Measurements from ENCODE around the gene STBD1. TPM values are rescaled to one million over a fixed set of nuclear protein-coding genes. Genes with fewer than 3 reads are reported as not detected.

STBD1 gene
- total and polyA plus RNA-seq, 2 experiments from 2014 or later: 2.0 to 2.6 TPM

DNA sequence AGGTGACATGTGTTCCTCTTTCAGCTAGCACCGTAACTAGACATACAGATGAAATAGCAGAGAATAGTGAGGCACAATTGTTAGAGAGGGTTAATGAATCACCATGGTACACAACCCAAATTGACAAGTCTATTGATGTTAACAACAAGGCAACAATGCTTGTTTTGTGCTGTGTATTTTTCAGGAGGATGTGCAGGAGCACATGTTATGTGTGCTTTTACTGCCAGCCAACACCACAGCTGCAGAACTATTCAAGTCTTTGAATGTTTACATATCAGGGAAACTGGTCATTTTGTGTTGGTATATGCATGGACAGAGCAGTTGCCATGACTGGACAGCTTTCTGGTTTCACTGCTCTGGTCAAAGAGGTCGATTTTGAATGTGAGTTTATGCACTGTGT, 32.8 kb downstream of the STBD1 start (continued):
- TF ChIP-seq, protein P1, sequence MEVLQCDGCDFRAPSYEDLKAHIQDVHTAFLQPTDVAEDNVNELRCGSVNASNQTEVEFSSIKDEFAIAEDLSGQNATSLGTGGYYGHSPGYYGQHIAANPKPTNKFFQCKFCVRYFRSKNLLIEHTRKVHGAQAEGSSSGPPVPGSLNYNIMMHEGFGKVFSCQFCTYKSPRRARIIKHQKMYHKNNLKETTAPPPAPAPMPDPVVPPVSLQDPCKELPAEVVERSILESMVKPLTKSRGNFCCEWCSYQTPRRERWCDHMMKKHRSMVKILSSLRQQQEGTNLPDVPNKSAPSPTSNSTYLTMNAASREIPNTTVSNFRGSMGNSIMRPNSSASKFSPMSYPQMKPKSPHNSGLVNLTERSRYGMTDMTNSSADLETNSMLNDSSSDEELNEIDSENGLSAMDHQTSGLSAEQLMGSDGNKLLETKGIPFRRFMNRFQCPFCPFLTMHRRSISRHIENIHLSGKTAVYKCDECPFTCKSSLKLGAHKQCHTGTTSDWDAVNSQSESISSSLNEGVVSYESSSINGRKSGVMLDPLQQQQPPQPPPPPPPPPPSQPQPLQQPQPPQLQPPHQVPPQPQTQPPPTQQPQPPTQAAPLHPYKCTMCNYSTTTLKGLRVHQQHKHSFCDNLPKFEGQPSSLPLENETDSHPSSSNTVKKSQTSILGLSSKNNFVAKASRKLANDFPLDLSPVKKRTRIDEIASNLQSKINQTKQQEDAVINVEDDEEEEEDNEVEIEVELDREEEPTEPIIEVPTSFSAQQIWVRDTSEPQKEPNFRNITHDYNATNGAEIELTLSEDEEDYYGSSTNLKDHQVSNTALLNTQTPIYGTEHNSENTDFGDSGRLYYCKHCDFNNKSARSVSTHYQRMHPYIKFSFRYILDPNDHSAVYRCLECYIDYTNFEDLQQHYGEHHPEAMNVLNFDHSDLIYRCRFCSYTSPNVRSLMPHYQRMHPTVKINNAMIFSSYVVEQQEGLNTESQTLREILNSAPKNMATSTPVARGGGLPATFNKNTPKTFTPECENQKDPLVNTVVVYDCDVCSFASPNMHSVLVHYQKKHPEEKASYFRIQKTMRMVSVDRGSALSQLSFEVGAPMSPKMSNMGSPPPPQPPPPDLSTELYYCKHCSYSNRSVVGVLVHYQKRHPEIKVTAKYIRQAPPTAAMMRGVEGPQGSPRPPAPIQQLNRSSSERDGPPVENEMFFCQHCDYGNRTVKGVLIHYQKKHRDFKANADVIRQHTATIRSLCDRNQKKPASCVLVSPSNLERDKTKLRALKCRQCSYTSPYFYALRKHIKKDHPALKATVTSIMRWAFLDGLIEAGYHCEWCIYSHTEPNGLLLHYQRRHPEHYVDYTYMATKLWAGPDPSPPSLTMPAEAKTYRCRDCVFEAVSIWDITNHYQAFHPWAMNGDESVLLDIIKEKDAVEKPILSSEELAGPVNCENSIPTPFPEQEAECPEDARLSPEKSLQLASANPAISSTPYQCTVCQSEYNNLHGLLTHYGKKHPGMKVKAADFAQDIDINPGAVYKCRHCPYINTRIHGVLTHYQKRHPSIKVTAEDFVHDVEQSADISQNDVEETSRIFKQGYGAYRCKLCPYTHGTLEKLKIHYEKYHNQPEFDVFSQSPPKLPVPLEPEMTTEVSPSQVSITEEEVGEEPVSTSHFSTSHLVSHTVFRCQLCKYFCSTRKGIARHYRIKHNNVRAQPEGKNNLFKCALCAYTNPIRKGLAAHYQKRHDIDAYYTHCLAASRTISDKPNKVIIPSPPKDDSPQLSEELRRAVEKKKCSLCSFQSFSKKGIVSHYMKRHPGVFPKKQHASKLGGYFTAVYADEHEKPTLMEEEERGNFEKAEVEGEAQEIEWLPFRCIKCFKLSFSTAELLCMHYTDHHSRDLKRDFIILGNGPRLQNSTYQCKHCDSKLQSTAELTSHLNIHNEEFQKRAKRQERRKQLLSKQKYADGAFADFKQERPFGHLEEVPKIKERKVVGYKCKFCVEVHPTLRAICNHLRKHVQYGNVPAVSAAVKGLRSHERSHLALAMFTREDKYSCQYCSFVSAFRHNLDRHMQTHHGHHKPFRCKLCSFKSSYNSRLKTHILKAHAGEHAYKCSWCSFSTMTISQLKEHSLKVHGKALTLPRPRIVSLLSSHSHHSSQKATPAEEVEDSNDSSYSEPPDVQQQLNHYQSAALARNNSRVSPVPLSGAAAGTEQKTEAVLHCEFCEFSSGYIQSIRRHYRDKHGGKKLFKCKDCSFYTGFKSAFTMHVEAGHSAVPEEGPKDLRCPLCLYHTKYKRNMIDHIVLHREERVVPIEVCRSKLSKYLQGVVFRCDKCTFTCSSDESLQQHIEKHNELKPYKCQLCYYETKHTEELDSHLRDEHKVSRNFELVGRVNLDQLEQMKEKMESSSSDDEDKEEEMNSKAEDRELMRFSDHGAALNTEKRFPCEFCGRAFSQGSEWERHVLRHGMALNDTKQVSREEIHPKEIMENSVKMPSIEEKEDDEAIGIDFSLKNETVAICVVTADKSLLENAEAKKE (CRISPR knock-in tag; IDR thresholded peaks at IDR 0.05): no peak
- no peak for TF ChIP-seq NANOG (IDR thresholded peaks at IDR 0.05; ENCODE audit: borderline replicate concordance)
- TF ChIP-seq POLR2AphosphoS5 (IDR thresholded peaks at IDR 0.05; ENCODE audit: low read depth): no peak
- TF ChIP-seq, protein P2, sequence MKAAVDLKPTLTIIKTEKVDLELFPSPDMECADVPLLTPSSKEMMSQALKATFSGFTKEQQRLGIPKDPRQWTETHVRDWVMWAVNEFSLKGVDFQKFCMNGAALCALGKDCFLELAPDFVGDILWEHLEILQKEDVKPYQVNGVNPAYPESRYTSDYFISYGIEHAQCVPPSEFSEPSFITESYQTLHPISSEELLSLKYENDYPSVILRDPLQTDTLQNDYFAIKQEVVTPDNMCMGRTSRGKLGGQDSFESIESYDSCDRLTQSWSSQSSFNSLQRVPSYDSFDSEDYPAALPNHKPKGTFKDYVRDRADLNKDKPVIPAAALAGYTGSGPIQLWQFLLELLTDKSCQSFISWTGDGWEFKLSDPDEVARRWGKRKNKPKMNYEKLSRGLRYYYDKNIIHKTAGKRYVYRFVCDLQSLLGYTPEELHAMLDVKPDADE (IDR thresholded peaks at IDR 0.05): no peak
- TF ChIP-seq CREB1 (CRISPR knock-in tag; IDR thresholded peaks at IDR 0.05; ENCODE audit: low read depth): no peak
- TF ChIP-seq ZNF114 (CRISPR knock-in tag; IDR thresholded peaks at IDR 0.05): no peak
- TF ChIP-seq STAT1 (IDR thresholded peaks at IDR 0.05; ENCODE audit: unreplicated experiment): no peak

DNA sequence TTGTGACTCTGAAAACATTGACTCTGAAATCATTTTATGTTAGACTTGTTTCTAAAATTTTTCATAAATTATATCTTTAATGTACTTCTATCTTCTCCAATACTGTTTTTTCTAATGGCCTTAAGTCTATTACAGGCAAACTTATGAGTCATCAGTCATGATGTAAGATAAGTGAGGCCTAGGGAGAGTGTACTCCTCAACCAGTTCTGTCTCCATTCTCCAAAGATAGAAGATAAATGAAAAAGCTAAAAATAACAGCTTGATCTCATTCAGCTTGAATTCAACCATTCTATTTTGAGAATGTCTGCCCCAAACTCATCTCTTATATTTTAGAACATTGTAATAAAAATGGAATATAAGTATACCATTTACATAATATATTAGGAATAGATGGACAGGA, 34.5 kb downstream of the STBD1 start:
- H3K4me1 ChIP-seq (ENCODE audit: insufficient read depth): no peaks in the 10 kb centered on the region
- H3K27me3 ChIP-seq (ENCODE audit: insufficient read depth): no peaks in the 10 kb centered on the region
- no peaks in the 10 kb centered on the region for H3K9me2 ChIP-seq (ENCODE audit: insufficient read depth)
- no peak overlapping the region for H2AFZ ChIP-seq
- Mint-ChIP-seq H3K4me3 (no peak overlapping the region), H3K36me3 (ENCODE audit: low read depth) (no peaks in the 10 kb centered on the region), H3K9me3 (no peaks in the 10 kb centered on the region), H3K27me3 (ENCODE audit: insufficient read depth, low read depth, poor library complexity) (no peaks in the 10 kb centered on the region), H3K4me1 (no peaks in the 10 kb centered on the region), H3K27ac (no peak overlapping the region)
- ATAC-seq (no peak), DNase-seq (ENCODE audit: low spot score) (no peak)
- no peaks in the 10 kb centered on the region for H3F3A ChIP-seq (replicated peaks; ENCODE audit: low read depth)
- no peaks in the 10 kb centered on the region for H4K20me1 ChIP-seq (replicated peaks; ENCODE audit: insufficient read depth)
- H3K79me2 ChIP-seq (replicated peaks; ENCODE audit: insufficient read depth): no peaks in the 10 kb centered on the region
- H3K36me3 ChIP-seq (ENCODE audit: insufficient read depth): no peaks in the 10 kb centered on the region
- no peak overlapping the region for H3K4me3 ChIP-seq
- H3K4me2 ChIP-seq: no peak overlapping the region
- H3K27ac ChIP-seq (ENCODE audit: low read depth): no peak overlapping the region
- TF ChIP-seq JUNB (IDR thresholded peaks at IDR 0.05; ENCODE audit: unreplicated experiment): no peak
- TF ChIP-seq, protein P3, sequence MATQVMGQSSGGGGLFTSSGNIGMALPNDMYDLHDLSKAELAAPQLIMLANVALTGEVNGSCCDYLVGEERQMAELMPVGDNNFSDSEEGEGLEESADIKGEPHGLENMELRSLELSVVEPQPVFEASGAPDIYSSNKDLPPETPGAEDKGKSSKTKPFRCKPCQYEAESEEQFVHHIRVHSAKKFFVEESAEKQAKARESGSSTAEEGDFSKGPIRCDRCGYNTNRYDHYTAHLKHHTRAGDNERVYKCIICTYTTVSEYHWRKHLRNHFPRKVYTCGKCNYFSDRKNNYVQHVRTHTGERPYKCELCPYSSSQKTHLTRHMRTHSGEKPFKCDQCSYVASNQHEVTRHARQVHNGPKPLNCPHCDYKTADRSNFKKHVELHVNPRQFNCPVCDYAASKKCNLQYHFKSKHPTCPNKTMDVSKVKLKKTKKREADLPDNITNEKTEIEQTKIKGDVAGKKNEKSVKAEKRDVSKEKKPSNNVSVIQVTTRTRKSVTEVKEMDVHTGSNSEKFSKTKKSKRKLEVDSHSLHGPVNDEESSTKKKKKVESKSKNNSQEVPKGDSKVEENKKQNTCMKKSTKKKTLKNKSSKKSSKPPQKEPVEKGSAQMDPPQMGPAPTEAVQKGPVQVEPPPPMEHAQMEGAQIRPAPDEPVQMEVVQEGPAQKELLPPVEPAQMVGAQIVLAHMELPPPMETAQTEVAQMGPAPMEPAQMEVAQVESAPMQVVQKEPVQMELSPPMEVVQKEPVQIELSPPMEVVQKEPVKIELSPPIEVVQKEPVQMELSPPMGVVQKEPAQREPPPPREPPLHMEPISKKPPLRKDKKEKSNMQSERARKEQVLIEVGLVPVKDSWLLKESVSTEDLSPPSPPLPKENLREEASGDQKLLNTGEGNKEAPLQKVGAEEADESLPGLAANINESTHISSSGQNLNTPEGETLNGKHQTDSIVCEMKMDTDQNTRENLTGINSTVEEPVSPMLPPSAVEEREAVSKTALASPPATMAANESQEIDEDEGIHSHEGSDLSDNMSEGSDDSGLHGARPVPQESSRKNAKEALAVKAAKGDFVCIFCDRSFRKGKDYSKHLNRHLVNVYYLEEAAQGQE (IDR thresholded peaks at IDR 0.05; ENCODE audit: unreplicated experiment): no peak
- TF ChIP-seq STAT1 (IDR thresholded peaks at IDR 0.05; ENCODE audit: unreplicated experiment): no peak

Data from GM23338 (cell line).